DOHH2 (cell line): ENCODE data around the gene PDK1.

Experiments
- CTCF ChIP-seq: fragments of 200-600 bp; sonication (generic); IDR thresholded peaks from one replicate; pipeline ENCODE4 v1.5.1; 2014; ENCODE audit warnings: antibody characterized with exemption, mild to moderate bottlenecking, low read depth, low read length; ENCODE audit not compliant: poor library complexity, severe bottlenecking
- EZH2phosphoT487 ChIP-seq: fragments of 200-600 bp; sonication (generic); IDR thresholded peaks from 2 replicates; pipeline ENCODE4 v1.6.1; 2017; ENCODE audit warnings: borderline replicate concordance, mild to moderate bottlenecking, antibody characterized with exemption, low read length, moderate library complexity, mixed read lengths

DNA sequence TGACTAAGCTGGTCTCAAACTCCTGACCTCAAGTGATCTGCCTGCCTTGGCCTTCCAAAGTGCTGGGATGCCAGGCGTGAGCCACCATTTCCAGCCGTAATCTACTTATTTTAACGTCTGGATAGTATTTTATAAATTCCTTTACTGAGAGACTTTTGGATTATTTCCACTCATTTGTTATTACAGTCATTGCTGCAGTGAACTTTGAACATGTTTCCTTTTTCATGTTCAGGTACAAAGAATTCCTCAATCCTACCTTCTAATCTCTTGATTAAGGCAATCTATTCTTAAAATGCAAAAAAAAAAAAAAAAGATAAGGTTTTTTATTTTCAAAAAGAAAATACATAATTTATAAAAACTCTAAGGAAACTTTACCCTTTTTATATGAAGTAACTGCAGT, 78.6 kb downstream of the PDK1 start:
- TF ChIP-seq CTCF (no peak), EZH2phosphoT487 (no peak)
